ENCODE measurements around the gene PHTF1.

The PHTF1 gene

GRCh38 chr1:113769601-113769970, 10.3 kb upstream of the PHTF1 start:
- Histone ChIP-seq H2AFZ (ENCODE audit: low read length) (no peak overlapping the region), H3K4me2 (ENCODE audit: low read length) (no peak overlapping the region), H3K79me2 (ENCODE audit: insufficient read depth, low read length) (no peaks in the 10 kb centered on the region)

GRCh38 chr1:113768916-113769600, 9.8 kb upstream of the PHTF1 start:
- Histone ChIP-seq H3K4me1 (ENCODE audit: insufficient read depth, low read length, severe bottlenecking) (no peaks in the 10 kb centered on the region), H3K36me3 (ENCODE audit: insufficient read depth, low read length) (peaks cover 41% of the 10 kb centered on the region), H3K9me3 (ENCODE audit: low read length) (no peaks in the 10 kb centered on the region), H4K20me1 (ENCODE audit: insufficient read depth, low read length) (no peaks in the 10 kb centered on the region), H3K4me2 (ENCODE audit: low read length) (no peak overlapping the region), H3K9ac (ENCODE audit: low read length) (no peak overlapping the region), H3K9me2 (ENCODE audit: low read depth, low read length) (no peaks in the 10 kb centered on the region), H3K27me3 (ENCODE audit: insufficient read depth, low read length) (no peaks in the 10 kb centered on the region), H3F3A (ENCODE audit: insufficient read depth, low read length) (no peaks in the 10 kb centered on the region), H3K27ac (ENCODE audit: low read depth, low read length, poor library complexity, severe bottlenecking) (no peak overlapping the region), H3K79me2 (ENCODE audit: insufficient read depth, low read length) (no peaks in the 10 kb centered on the region), H3K4me3 (ENCODE audit: low read depth, low read length, poor library complexity, severe bottlenecking) (no peak overlapping the region), H2AFZ (ENCODE audit: low read length) (no peak overlapping the region)
- TF ChIP-seq EZH2 (IDR thresholded peaks at IDR 0.05; ENCODE audit: borderline replicate concordance, low read length) (no peak), CTCF (IDR thresholded peaks at IDR 0.05; ENCODE audit: low read length) (no peak)

More at GRCh38 chr1:113769601-113769970, 10.3 kb upstream of the PHTF1 start:
- no peaks in the 10 kb centered on the region for H3K9me2 ChIP-seq (ENCODE audit: low read depth, low read length)
- no peak overlapping the region for H3K9ac ChIP-seq (ENCODE audit: low read length)
- no peaks in the 10 kb centered on the region for H3K9me3 ChIP-seq (ENCODE audit: low read length)
- H4K20me1 ChIP-seq (ENCODE audit: insufficient read depth, low read length) = no peaks in the 10 kb centered on the region
- no peaks in the 10 kb centered on the region for H3K27me3 ChIP-seq (ENCODE audit: insufficient read depth, low read length)
- no peak overlapping the region for H3K27ac ChIP-seq (ENCODE audit: low read depth, low read length, poor library complexity, severe bottlenecking)
- no peaks in the 10 kb centered on the region for H3K4me1 ChIP-seq (ENCODE audit: insufficient read depth, low read length, severe bottlenecking)
- no peak overlapping the region for H3K4me3 ChIP-seq (ENCODE audit: low read depth, low read length, poor library complexity, severe bottlenecking)
- no peaks in the 10 kb centered on the region for H3F3A ChIP-seq (ENCODE audit: insufficient read depth, low read length)
- H3K36me3 ChIP-seq (ENCODE audit: insufficient read depth, low read length) = peaks cover 41% of the 10 kb centered on the region
- no peak for TF ChIP-seq EZH2 (IDR thresholded peaks at IDR 0.05; ENCODE audit: borderline replicate concordance, low read length)
- no peak for TF ChIP-seq CTCF (IDR thresholded peaks at IDR 0.05; ENCODE audit: low read length)

GRCh38 chr1:113765306-113766230, 6.3 kb upstream of the PHTF1 start:
- H3K27me3 ChIP-seq (ENCODE audit: insufficient read depth, low read length) = no peaks in the 10 kb centered on the region

More at GRCh38 chr1:113765306-113766230, 6.3 kb upstream of the PHTF1 start:
- H3K79me2 ChIP-seq (ENCODE audit: insufficient read depth, low read length) = no peaks in the 10 kb centered on the region
- H2AFZ ChIP-seq (ENCODE audit: low read length) = no peak overlapping the region
- no peaks in the 10 kb centered on the region for H3K4me1 ChIP-seq (ENCODE audit: insufficient read depth, low read length, severe bottlenecking)
- TF ChIP-seq CTCF (IDR thresholded peaks at IDR 0.05; ENCODE audit: low read length) (no peak), EZH2 (IDR thresholded peaks at IDR 0.05; ENCODE audit: borderline replicate concordance, low read length) (no peak)
- no peaks in the 10 kb centered on the region for H4K20me1 ChIP-seq (ENCODE audit: insufficient read depth, low read length)
- peaks cover 10% of the 10 kb centered on the region; the same call in 1 of the 2 replicates for H3F3A ChIP-seq (ENCODE audit: insufficient read depth, low read length)
- no peaks in the 10 kb centered on the region for H3K9me2 ChIP-seq (ENCODE audit: low read depth, low read length)
- no peak overlapping the region for H3K4me3 ChIP-seq (ENCODE audit: low read depth, low read length, poor library complexity, severe bottlenecking)
- H3K4me2 ChIP-seq (ENCODE audit: low read length) = no peak overlapping the region
- H3K9ac ChIP-seq (ENCODE audit: low read length) = no peak overlapping the region
- H3K36me3 ChIP-seq (ENCODE audit: insufficient read depth, low read length) = peaks cover 41% of the 10 kb centered on the region
- no peaks in the 10 kb centered on the region for H3K9me3 ChIP-seq (ENCODE audit: low read length)
- no peak overlapping the region for H3K27ac ChIP-seq (ENCODE audit: low read depth, low read length, poor library complexity, severe bottlenecking)

Measured in OCI-LY1 (cell line).